ENCODE results near the gene DPM1.

The DPM1 gene

GRCh38 chr20:50957798-50958614 is at the start of gene DPM1:
Gene DPM1, minus strand, starts transcription at chr20:50958532. Its CDS starts 9 bp downstream, at chr20:50958523.
- DNase-seq (ENCODE audit: low read depth in 3 of 3): peak; percentile 70 to 76 (median 73)

- no peak for DNase-seq (ENCODE audit: low read depth in 3 of 3)
Observed at GRCh38 chr20:51005214-51005613, 46.9 kb upstream of the DPM1 start.

- DNase-seq (ENCODE audit: low read depth in 3 of 3): no peak
Observed at GRCh38 chr20:51004781-51005180, 46.4 kb upstream of the DPM1 start.

DNA sequence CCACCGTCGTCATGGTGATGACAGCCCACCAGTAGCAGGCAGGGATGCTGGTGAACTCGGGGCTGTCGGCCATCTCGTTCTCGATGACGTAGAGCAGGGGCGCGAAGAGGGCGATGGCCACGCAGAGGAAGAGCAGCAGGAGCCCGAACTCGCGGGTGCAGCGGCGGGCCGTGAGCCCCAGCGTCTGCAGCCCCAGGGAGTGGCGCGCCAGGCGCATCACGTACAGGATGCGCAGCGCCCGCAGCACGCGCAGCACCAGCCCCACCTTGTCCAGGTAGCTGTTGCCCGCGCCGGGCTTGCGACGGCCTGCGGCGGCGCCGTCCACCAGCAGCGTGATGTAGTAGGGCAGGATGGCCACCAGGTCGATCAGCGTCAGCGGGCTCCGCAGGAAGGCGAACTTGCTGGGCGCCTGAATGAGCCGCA is 46.0 kb upstream of the DPM1 start:
- no peak for DNase-seq (ENCODE audit: low read depth in 3 of 3)

DNA sequence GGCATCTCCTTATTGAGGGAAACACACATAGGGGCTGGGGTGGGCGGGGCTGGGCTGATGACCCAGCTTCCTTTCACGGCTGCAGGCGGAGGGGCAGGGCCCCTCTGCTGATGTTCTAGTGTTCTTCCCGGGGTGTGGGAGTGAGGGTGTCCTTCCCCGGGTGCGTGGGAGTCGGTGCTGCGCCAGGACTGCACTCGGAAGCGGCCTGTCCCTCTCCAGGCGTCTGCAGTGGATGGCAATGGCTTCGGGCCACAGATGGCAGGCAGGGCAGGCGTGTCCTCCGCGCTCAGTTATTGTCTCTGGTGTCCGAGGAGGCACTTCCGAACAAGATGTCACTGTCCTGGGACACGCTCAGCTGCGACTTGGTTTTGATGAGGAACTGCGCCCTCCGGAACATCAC is 45.4 kb upstream of the DPM1 start:
- DNase-seq (ENCODE audit: low read depth in 3 of 3): no peak

DNA sequence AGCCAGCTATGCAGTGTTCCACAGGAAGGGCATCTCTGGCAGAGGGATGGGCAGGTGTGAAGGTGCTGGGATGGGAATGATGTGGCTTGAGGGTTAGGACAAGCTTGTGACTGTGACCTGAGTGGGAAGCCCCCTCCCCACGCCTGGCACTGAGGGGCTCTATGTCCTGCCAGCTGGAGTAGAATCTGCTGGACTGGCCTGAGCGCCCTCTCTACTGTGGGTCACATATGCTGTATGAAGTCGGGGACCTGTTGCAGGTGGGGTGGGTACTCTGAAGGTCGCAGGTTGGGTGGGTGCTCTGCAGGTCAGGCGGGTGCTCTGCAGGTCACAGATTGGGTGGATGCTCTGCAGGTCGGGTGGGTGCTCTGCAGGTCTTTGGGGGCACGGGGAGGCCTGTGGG is 44.3 kb upstream of the DPM1 start:
- DNase-seq (ENCODE audit: low read depth in 3 of 3): no peak

DNA sequence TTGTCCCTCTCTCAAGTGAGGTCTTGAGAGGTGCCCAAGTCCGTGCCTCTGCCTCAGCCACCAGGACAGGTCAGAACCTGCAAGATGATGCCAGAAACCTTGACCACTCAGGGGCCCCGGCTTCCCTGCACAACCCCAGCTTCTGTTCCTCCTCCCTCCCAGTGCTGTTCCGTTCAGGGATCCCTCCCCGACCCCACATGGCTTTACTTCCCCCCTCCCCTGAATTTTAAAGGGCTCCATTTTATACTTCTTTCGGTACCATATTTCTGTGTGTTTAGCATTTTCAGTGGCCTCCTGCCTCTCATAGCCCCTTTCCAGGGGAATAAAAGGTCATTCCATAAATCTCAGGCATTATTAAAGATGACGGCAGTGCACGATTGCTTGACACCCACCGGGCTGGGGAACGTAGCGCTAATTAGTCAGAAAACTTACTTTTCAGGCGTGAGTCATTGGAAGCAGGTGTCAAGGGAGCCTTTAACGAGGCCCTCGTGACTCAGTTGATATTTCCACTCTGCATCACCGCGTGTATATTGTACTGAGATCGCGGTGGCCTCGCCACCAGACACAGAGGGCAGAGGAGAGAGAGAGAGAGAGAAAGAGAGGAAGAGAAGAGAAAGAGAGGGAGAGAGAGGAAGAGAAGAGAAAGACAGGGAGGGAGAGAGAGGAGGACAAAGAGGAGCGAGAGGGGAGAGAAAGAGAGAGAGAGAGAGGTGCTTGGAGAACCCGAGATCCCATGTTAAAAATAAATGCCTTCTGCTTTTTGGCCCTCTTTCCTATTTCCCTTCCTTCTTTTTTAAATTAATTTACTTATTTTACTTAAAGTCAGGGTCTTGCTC is 43.3 kb upstream of the DPM1 start:
- no peak for DNase-seq (ENCODE audit: low read depth in 3 of 3)

DNA sequence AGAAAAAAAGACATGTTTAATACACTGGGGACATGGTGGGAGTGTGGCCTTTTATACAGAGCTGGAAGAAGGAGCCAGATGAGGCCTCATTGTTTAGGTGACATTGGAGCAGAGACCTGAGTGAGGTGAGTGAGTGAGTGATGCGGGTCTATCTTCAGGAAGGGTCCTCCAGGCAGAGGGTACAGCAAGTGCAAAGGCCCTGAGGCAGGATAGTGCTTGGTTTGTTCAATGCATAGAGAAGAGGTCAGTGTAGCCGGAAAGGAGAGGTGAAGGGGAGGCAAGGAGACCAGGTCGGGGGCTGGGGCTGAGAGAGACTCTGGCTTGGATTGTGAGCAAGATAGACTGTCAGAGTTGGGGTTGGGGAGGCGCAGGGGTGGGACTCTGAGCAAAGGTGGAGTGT is 41.0 kb upstream of the DPM1 start:
- DNase-seq (ENCODE audit: low read depth in 3 of 3): no peak

DNA sequence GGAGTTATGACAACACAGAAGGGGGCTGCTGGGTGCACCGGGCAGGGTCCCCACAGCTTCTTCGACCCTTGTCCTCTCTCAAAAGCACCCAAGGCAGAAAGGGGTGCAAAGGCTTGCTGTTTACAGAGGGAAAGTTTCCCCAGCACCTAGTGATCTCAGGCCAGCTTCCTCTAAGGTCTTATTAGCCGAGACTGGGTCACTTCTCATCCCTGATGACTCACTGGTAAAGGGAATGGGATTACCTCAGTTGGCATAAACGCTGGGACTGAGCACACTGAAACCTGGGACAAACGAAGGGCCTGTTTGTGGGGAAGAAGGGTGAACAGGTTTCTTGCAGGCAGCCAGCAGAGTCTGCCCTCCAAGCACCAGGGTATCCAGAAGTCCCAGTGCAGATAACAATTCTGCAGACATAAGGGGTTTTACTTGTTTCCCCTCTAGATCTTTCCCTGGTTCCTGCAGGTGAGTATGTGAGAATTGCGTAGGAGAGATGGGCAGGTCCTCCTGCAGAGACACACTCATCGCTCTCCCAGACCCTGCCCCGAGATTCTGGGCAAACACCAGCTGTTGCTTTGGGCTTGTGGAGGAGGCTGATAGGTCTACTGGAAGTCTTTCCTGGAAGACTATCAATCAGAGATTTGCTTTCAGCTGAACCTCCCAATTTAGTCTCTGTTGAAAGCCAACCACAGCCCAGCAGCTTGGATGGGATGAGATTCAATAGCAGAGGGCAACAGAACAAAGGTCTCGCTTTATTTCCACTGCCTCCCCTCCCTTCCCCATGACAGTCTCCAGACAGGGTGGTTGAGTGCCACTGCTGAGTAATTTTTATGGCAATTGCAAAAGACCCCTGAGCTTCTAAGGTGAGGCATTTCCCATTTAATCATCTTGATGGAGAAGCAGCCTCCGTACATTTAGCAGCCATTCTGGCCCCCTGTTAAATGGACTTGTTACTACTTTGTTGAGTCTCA is 38.9 kb upstream of the DPM1 start:
- no peak for DNase-seq (ENCODE audit: low read depth in 3 of 3)

DNA sequence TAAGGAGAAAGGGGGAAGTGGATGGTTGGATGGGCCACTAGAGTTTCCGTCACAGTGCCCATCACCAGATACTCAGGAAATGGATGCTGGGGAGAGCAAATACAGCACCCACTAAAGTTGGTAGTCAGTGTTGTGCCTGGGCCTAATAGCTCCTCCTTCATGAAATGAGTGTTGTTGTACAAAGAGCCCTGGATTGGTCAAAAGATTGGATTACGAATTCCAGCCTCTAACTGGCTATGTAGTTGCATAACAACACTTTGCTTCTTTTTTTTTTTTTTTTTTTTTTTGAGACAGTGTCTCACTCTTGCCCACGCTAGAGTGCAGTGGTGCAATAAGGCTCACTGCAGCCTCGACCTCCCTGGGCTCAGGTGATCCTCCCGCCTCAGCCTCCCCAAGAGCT is 37.2 kb upstream of the DPM1 start:
- DNase-seq (ENCODE audit: low read depth in 3 of 3): no peak

DNA sequence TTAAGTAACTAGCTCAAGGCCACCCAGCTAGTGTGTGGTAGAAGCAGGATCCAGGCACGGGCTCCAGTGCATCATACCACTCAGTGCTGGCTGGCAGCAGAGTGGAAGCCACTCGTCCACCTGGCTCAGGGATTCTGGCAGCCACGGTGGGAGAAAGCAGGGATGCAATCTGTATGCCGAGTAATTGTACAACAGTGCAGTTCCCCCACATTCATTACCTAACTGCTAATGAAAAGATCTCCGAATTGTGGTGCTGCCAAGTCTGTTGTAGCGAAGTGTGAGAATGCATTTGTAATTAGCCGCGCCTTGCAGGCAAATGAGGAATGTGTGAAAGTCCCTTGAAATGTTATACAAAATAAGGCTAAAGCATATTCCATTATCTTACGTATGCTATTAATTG is 35.5 kb upstream of the DPM1 start:
- no peak for DNase-seq (ENCODE audit: low read depth in 3 of 3)

DNA sequence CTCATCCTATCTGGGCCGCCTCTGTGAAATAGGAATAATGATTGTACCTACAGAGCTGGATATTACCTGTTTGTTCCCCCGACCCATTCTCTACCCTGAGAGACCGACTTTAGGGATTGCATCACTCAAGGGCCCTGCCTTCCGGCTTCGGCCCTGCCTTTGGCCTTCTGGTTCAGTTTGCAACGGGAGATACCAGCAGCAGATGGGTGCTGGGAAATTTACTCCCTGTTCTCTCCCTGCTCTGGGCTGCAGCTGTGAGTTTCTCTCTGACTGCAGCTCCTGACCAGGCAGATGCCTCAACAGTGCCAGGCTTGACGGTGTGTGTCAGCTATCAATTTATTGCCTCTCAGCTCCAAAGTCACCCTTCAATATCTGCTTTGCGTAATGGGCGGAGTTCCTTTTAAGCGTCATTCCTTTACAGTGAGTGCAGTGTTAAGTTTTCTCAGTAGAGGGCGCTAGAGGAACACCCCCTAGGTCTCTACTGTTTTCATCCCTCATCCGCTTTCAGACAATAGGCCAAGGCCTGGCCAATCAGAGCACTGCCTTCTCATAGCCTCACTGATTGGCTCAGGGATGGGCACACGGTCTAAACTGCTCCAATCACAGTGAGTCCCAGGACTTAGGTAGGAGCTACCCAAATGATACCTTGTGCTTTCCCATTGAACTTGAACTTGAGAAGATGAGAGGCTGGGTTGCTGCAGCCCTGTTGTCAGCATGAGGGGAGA is 34.6 kb upstream of the DPM1 start:
- no peak for DNase-seq (ENCODE audit: low read depth in 3 of 3)

DNA sequence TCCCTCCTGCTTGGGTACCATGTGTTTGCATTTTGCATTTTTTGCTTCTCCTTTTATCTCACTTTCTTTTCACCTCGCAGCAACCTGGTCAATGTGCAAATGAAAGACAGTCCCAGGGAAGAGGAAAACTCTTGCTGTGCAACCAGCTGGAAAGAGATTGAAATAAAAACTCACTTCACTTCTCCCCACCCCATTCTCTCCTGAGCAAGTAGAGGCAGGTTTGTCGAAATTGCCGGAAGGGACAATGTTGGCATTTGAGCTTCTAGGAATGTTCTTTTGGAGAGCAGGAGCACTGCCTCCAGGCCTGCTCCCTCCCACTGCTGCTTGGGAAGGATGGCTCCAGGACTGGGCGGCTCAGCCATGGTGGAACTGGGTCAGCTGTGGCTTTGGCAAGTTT is 34.0 kb upstream of the DPM1 start:
- no peak for DNase-seq (ENCODE audit: low read depth in 3 of 3)

DNA sequence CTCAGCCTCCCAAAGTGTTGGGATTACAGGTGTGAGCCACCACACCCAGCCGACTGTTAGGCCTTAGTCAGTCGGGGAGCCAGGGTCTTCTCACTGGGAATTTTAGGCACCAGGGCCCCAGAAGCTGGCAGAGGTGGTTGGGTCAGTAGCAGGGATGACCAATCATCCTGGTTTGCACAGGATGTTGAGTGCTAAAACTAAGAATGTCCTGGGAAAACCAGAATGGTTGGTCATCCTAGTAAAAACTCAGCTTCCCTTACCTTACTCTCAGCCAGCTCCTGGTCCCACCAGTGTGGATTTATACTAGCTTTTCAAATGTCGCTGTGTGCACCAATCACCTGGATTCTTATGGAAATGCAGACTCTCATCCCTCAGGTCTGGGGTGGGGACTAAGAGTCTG is 32.7 kb upstream of the DPM1 start:
- no peak for DNase-seq (ENCODE audit: low read depth in 3 of 3)

- DNase-seq (ENCODE audit: low read depth in 3 of 3): peak in 2 of 3 experiments; percentile 21 to 42
Observed at GRCh38 chr20:50987493-50988210, 29.3 kb upstream of the DPM1 start.

DNA sequence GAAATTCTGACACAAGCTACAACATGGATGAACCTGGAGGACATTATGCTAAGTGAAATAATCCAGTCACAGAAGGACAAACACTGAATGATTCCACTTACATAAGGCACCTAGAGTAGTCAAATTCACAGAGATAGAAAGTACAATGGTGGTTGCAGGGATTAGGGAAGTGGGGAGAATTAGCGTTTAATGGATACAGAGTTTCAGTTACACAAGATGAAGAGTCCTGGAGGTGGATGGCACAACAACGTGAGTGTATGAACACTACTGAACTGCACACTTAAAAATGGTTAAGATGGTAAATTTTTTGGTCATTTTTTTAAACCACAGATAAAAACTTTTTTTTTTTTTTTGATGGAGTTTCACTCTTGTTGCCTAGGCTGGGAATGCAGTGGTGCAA is 25.0 kb upstream of the DPM1 start:
- no peak for DNase-seq (ENCODE audit: low read depth in 3 of 3)

DNA sequence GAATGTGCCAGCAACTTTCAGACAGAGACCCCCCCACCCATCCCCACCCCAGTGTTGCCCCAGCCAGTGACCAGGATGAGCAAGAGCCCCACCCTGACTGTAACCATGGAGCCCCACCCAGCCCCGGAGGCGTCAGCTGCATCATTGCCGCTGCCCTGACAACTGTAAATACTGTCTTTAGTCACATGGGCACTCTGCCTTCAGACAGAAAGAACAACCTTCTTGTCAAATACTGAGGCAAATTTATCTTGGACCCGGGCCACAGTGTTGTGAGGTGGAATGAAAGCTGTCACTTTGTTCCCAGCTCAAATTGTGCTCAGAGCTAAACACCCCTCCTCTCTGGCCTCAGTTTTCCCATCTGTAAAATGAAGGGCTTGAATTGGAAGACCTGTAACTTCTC is 24.0 kb upstream of the DPM1 start:
- no peak for DNase-seq (ENCODE audit: low read depth in 3 of 3)

DNA sequence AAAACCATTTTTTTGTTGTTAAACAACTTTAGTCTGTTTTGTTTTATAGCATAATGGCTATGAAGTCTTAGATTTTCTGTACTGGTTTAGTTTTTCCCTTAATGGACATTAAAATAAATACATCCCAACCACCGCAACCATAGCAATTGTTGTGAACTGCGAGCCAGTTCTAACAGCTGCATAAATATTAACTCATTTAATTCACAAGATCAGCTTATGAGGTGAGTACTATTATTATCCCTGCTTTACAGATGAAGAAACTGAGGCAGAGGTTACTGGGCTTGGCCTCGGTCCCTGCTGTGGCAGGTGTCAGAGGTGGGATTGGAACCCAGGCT is 23.3 kb upstream of the DPM1 start:
- no peak for DNase-seq (ENCODE audit: low read depth in 3 of 3)

GRCh38 chr20:50980851-50981713 is 22.8 kb upstream of the DPM1 start:
- DNase-seq (ENCODE audit: low read depth in 3 of 3): peak; percentile 15 to 37 (median 35)

Data from stimulated activated CD4-positive, alpha-beta T cell treated with anti-CD3 and anti-CD28 coated beads, TNF-alpha, amount 100 ng/mL, for 4 hours (primary cell).